GM04503 (cell line): ENCODE measurements around the gene ACER1.
"Not testable (repeated sequence)": the region's sequence is repeated elsewhere in the genome, so short reads cannot be mapped to it uniquely, and the experiment has no call there.

Experiments used
- DNase-seq: peaks from one replicate; pipeline ENCODE4 v3.0.0-alpha.2; 2012; ENCODE audit warnings: low read depth

ACER1 gene

GRCh38 chr19:6355321-6356040 is 22.1 kb upstream of the ACER1 start:
- not testable (repeated sequence) for DNase-seq

DNA sequence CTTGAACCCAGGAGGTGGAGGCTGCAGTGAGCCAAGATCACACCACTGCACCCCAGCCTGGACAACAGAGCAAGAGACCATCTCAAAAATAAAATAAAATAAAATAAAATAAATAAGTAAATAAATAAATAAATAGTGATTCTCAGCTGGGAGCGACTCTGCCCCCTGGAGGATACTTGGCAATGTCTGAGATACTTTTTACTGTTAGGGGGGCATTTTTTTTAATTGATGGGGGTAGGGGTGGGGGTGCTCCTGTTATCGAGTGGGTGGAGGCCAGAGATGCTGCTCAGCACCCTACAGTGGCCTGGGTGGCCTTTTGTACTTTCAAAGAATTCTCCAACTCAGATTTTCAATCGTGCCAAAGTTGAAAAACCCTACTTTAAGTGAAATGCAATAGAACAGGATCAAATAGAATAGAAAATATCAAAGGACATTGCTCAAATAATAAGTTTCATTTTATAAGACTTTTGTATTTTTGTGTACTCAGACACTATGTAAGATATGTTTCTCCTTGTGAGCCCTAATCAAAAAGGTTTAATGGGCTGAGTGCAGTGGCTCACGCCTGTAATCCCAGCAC is 20.8 kb upstream of the ACER1 start:
- no peak for DNase-seq

GRCh38 chr19:6352381-6353165 is 19.2 kb upstream of the ACER1 start:
- no peak for DNase-seq

- no peak for DNase-seq
Measured at GRCh38 chr19:6350688-6351087, 17.3 kb upstream of the ACER1 start.

- not testable (repeated sequence) for DNase-seq
Measured at GRCh38 chr19:6349271-6349670, 15.9 kb upstream of the ACER1 start.

DNA sequence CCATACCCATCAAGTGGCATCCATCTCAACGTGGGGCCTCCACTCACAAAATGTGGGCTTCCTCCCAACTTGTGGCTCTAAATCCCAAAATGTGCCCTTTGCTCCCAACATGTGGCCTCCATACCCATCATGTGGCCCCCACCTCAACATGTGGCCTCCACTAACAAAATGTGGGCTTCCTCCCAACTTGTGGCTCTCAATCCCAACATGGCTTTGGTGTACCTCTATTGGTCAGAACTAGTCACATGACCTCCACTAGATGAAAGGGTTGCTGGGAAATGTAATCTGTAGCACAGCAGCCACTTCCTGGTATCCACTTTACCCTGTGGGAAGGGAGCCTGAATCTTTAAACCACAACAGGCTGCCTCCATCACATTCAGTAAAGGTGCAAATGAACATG is 10.1 kb upstream of the ACER1 start:
- no peak for DNase-seq

- no peak for DNase-seq
Measured at GRCh38 chr19:6340493-6341201, 7.2 kb upstream of the ACER1 start.

GRCh38 chr19:6334490-6335285 is 1.3 kb upstream of the ACER1 start:
- no peak for DNase-seq

DNA sequence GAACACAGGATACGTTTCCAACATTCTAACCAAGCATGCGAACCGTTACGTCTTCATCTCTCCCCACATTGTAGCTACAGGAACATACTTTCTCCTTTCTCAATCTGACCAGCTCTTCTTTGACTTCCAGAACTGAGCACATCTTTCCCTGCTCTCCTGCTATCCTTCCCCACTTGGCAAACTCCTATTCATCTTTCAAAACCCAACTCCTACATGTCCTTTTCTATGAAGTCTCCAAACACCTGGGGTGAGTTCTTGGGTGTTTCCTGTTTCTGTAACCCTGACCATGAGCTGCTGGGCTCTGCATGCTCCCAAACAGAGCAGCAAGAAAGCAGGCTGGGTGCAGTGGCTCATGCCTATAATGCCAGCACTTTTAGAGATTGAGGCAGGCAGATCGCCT is 6.6 kb downstream of the ACER1 start:
- no peak for DNase-seq

DNA sequence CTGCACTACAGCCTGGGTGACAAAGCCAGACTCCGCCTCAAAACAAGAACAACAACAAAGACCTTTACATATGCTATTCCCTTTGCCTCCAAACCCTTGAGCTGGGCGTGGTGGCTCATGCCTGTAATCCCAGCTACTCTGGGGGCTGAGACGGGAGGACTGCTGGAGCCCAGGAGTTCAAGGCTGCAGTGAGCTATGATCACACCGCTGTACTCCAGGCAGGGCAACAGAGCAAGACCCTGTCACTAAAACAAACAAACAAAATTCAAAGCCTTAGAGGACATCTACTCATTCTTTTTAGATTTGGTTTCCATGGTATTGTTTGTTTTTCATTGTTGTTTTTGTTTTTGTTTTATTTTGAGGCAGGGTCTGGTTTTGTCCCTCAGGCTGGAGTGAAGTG is 7.8 kb downstream of the ACER1 start:
- DNase-seq = no peak

DNA sequence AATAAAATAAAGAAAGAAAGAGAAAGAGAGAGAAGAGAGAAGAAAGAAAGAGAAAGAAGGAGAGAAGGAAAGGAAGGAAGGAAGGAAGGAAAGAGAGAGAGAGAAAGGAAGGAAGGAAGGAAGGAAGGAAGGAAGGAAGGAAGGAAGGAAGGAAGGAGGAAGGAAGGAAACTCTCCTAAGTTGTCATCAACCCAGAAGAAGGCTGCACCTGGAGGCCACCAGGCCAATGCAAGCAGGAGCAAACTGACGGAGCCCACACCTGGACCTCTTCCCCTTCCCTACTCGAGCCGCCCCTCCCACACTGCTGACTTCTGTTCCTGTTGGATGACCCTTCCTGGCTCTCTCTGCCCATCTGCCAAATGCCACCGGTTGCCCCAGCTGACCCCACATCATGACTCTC is 8.7 kb downstream of the ACER1 start:
- no peak for DNase-seq

DNA sequence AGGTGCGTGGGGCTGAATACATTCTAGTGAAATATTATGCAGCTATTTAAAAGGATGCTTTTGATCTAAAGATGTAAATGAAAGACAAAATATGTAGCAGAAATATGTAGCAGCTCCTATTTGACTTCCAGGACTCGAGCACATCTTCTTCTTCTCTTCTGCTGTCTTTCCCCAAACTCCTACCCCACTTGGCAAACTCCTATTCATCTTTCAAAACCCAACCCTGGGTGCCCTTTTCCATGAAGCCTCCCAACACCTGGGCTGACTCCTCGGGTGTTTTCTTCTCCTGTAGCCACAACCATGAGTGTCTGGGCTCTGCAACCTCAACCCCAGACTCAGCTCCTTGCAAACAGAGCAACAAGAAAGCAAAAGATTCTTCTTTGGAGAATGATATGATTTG is 11.1 kb downstream of the ACER1 start:
- DNase-seq = no peak

DNA sequence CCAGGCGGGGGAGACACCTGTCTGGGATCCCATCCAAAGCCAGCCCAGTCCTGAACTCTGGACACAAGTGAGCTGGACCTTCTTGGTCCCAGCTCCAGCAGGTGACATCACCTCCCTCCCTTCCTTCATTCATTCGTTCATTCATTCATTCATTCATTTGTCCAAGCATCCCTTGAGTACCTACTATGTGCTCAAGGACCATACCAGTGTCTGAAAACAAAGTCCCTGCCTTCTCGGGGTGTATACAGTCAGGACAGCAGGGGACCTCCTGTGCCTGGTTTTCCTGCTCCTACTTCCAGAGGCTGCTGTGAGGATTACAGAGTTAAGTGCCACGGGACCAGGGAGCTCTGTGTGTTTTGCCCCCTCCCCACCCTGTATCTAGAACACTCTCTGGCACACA is 14.0 kb downstream of the ACER1 start:
- DNase-seq = no peak

DNA sequence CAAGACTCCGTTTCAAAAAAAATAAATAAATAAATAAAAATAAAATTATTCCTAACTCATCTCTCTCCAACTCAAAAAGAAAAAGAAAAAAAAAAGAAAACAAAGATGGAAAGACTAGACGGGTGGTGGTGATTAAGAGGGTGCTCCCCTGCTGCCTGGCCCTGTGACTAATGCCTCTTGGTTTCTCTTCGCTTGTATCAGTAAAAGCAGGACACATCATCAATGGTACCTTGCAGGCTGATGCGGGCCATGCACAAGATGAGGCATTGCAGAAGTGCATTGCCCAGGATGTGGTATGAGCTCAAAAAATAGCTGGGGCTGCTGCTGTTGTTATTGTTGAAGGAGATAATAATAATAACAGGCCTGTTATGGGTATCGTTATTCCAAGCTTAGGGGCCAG is 14.6 kb downstream of the ACER1 start:
- DNase-seq = no peak

DNA sequence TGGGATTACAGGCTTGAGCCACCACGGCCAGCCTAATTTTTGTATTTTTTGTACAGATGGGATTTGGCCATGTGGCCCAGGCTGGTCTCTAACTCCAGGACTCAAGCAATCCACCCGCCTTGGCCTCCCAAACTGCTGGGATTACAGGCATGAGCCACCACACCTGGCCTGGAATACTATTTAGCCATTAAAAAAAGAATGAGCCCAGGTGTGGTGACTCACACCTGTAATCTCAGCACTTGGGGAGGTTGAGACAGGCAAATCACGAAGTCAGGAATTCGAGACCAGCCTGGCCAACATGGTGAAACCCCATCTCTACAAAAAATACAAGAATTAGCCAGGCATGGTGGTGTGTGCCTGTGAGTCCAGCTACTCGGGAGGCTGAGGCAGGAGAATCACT is 17.8 kb downstream of the ACER1 start:
- not testable (repeated sequence) for DNase-seq

GRCh38 chr19:6313398-6313969 is 19.9 kb downstream of the ACER1 start:
- DNase-seq = no peak

DNA sequence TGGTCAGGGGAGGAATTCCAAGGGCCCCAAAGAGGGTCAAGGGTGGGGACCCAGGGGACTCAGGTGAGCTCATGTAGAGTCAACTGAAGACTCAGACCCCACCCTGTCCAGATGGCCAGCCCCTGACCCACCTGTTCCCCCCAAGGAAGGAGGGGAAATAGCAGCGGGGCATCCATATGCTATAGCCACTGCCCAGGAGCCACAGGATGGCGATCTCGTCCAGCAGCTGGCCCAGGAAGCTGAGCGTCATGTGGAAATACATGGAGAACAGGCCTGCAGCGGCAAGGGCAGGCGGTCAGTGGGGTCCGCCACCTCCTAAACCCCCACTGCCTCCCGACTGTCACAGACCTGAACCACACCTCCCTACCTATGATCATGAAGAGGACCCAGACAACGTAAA is 21.4 kb downstream of the ACER1 start:
- no peak for DNase-seq

DNA sequence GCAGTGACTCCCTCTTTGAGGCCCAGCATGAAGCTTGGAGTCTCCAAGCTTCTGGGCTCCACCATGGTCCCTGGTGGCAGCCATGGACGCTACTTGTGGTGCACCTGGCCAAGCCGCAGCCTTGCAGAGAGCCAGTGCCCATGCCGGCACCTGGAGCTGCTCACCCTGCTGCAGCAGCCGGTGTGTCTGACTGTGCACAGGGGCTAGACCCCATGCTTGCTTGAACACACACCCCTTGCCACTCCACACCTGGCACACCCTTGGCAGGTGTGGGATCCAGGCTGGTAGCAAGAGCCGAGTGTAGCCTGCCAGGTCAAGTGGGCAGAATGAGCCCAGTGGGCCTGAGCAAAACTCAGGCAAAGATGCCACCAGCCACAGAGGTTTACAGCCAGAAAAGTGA is 35.0 kb downstream of the ACER1 start:
- DNase-seq = no peak

- DNase-seq = no peak
Measured at GRCh38 chr19:6297202-6297601, 36.2 kb downstream of the ACER1 start.

DNA sequence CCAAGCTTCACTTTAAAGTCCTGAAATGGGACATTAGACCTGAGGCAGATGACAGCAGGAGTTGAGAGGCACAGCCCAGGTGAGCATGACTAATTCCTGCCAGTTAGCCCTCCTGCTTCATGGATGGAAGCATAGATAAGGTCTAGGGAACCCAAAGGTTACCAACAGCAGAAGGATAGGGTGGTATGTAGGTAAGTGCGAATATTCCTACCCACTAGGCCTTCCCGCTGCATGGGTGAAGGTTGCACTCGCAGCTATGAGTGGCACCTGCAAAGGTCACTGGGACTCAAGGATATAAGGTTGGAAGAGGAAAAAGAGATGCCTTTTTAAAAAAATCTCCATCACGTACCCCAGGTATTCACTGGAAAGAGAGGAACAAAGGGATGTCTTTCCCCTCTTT is 41.4 kb downstream of the ACER1 start:
- DNase-seq = no peak

DNA sequence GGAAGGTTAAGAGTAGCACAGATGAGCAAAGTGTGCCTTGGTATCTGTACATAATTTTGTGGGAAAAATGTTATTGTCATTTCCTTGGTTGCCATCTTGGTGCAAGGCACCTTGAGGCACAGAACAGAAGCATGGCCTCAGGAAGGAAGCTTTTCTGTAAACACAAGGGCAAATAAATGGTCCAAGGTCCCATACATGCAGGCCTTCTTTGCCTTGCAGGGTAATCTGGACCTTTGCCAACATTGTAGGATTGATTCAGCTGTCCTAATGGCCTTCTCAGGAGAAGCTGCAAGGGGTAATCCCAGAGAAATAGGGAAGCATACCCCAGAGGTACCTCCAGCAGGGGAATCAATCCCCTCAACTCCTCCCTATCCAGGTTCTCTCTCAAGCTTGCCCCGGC is 44.7 kb downstream of the ACER1 start:
- DNase-seq = no peak
